Upper lobe of right lung (tissue), 1 donor: ENCODE results near the gene PAN2. TPM values are rescaled to one million over a fixed set of nuclear protein-coding genes. Genes with fewer than 3 reads are reported as not detected.
"Not testable (repeated sequence)": the region's sequence is repeated elsewhere in the genome, so short reads cannot be mapped to it uniquely, and the experiment has no call there.

Source experiments
- ATAC-seq: fragments of 200-7000 bp; cut with Tn5 transposase; one replicate; pipeline ENCODE4 v1.9.1; 2020; ENCODE audit warnings: mild to moderate bottlenecking, moderate library complexity
- DNase-seq: peaks from one replicate; pipeline ENCODE4 v3.0.0-alpha.2; 2020
- H3K27ac ChIP-seq: fragments of 200-600 bp; one replicate; pipeline ENCODE4 v1.8.0; 2022
- H3K27me3 ChIP-seq: fragments of 200-600 bp; one replicate; pipeline ENCODE4 v1.8.0; 2022; ENCODE audit warnings: mild to moderate bottlenecking
- H3K36me3 ChIP-seq: fragments of 200-600 bp; one replicate; pipeline ENCODE4 v1.8.0; 2022
- H3K4me1 ChIP-seq: fragments of 200-600 bp; one replicate; pipeline ENCODE4 v1.8.0; 2022
- H3K4me3 ChIP-seq: fragments of 200-600 bp; one replicate; pipeline ENCODE4 v1.8.0; 2022; ENCODE audit warnings: mild to moderate bottlenecking
- H3K9me3 ChIP-seq: fragments of 200-600 bp; one replicate; pipeline ENCODE4 v1.8.0; 2022
- CTCF ChIP-seq: fragments of 200-600 bp; IDR thresholded peaks from one replicate; pipeline ENCODE4 v1.8.0; 2022; ENCODE audit warnings: antibody characterized with exemption
- intact Hi-C: fragments of 100-400 bp; cut with DNase I; formaldehyde crosslinking; loops from one replicate; pipeline ENCODE4 v1.11.0; 2022
- total RNA-seq: library from RNA; stranded (reverse); fragmentation: NEBNext Ultra II Directional; extraction: Animal tissue kit (Norgen Biotek cat#: 25700); gene quantifications from one replicate; pipeline ENCODE4 v1.2.1, GENCODE V29; 2021
- donor health status: DM: no; HTN: yes; CAD: no; lungs with severe emphysema.

The PAN2 gene
- total RNA-seq, 1 donor from 2014 or later: 84.4 TPM

- DNase-seq (no peak), ATAC-seq (no peak)
- Histone ChIP-seq H3K4me3 (no peak overlapping the region), H3K36me3 (peaks cover 24% of the 10 kb centered on the region), H3K9me3 (no peaks in the 10 kb centered on the region), H3K27ac (no peak overlapping the region), H3K4me1 (peaks cover 12% of the 10 kb centered on the region), H3K27me3 (no peaks in the 10 kb centered on the region)
- TF ChIP-seq CTCF: no peak
- intact Hi-C loops: loop anchor here (10.0 kb wide), 1 partner anchor 134 kb away; the partner anchor contains the start of gene SPRYD4
Measured at GRCh38 chr12:56330936-56331490, 2.8 kb downstream of the PAN2 start.

- DNase-seq (peak; percentile 49), ATAC-seq (no peak)
- Histone ChIP-seq H3K4me3 (no peak overlapping the region), H3K27me3 (no peaks in the 10 kb centered on the region), H3K9me3 (no peaks in the 10 kb centered on the region), H3K36me3 (peaks cover 69% of the 10 kb centered on the region), H3K4me1 (no peaks in the 10 kb centered on the region), H3K27ac (no peak overlapping the region)
- intact Hi-C loops: no loop called here
- no peak for TF ChIP-seq CTCF
Measured at GRCh38 chr12:56326533-56326932, 7.3 kb downstream of the PAN2 start.

- H3K9me3 ChIP-seq: no peaks in the 10 kb centered on the region
- H3K27me3 ChIP-seq: no peaks in the 10 kb centered on the region
- H3K4me1 ChIP-seq: no peaks in the 10 kb centered on the region
- peaks cover 70% of the 10 kb centered on the region for H3K36me3 ChIP-seq
- no peak overlapping the region for H3K4me3 ChIP-seq
- ATAC-seq (no peak), DNase-seq (peak; percentile 43)
- no peak overlapping the region for H3K27ac ChIP-seq
- intact Hi-C loops: no loop called here
- TF ChIP-seq CTCF: no peak
Measured at GRCh38 chr12:56326126-56326525, 7.7 kb downstream of the PAN2 start.

GRCh38 chr12:56324206-56324605, 9.6 kb downstream of the PAN2 start:
- H3K4me1 ChIP-seq: no peaks in the 10 kb centered on the region
- DNase-seq (peak; percentile 1), ATAC-seq (no peak)
- H3K27me3 ChIP-seq: no peaks in the 10 kb centered on the region
- H3K27ac ChIP-seq: no peak overlapping the region
- no peak overlapping the region for H3K4me3 ChIP-seq
- intact Hi-C loops: no loop called here
- H3K9me3 ChIP-seq: no peaks in the 10 kb centered on the region
- TF ChIP-seq CTCF: no peak
- peaks cover 89% of the 10 kb centered on the region for H3K36me3 ChIP-seq

- intact Hi-C loops, H3K27me3 ChIP-seq, H3K27ac ChIP-seq, H3K4me1 ChIP-seq, H3K9me3 ChIP-seq, ATAC-seq, DNase-seq, H3K4me3 ChIP-seq: not testable (repeated sequence)
- H3K36me3 ChIP-seq: peaks cover 83% of the 10 kb centered on the region
Measured at GRCh38 chr12:56321610-56322009, 12.2 kb downstream of the PAN2 start.

GRCh38 chr12:56321027-56321426, 12.8 kb downstream of the PAN2 start:
- Histone ChIP-seq H3K27ac (no peak overlapping the region), H3K4me1 (no peaks in the 10 kb centered on the region), H3K27me3 (no peaks in the 10 kb centered on the region), H3K4me3 (no peak overlapping the region), H3K9me3 (no peaks in the 10 kb centered on the region), H3K36me3 (peaks cover 78% of the 10 kb centered on the region)
- intact Hi-C loops: no loop called here
- DNase-seq: no peak
- ATAC-seq: no peak
- TF ChIP-seq CTCF: no peak
